Upper lobe of left lung (tissue), 6 donors: ENCODE measurements around the gene HTR2B. TPM values are rescaled to one million over a fixed set of nuclear protein-coding genes. Genes with fewer than 3 reads are reported as not detected.

ENCODE experiments used
- ATAC-seq, 2 donors: fragments of 200-7000 bp; cut with Tn5 transposase; one replicate each; pipeline ENCODE4 v1.9.1; 2022; ENCODE audit warnings: mild to moderate bottlenecking in 2 of 2, moderate library complexity in 2 of 2; ENCODE audit not compliant: low FRiP score in 2 of 2
- DNase-seq, 2 donors: peaks; one replicate each; pipeline ENCODE4 v3.0.0-alpha.2; 2019 to 2020
- H3K27ac ChIP-seq, 4 donors: fragments of 200-600 bp; sonication (generic); one replicate each; pipeline ENCODE4 v1.5.1; 2016 to 2019
- H3K27me3 ChIP-seq, 4 donors: fragments of 200-600 bp; sonication (generic); one replicate each; pipeline ENCODE4 v1.5.1; 2017 to 2019
- H3K36me3 ChIP-seq, 4 donors: fragments of 200-600 bp; sonication (generic); one replicate each; pipeline ENCODE4 v1.5.1; 2016 to 2019
- H3K4me1 ChIP-seq, 4 donors: fragments of 200-600 bp; sonication (generic); one replicate each; pipeline ENCODE4 v1.5.1; 2018 to 2019
- H3K4me3 ChIP-seq, 4 donors: fragments of 200-600 bp; sonication (generic); one replicate each; pipeline ENCODE4 v1.5.1; 2017 to 2019; ENCODE audit warnings: mild to moderate bottlenecking in 2 of 4, moderate library complexity in 1 of 4
- H3K9me3 ChIP-seq, 4 donors: fragments of 200-600 bp; sonication (generic); one replicate each; pipeline ENCODE4 v1.5.1; 2018 to 2019
- CTCF ChIP-seq, 6 experiments: fragments of 450-650 bp in 4 of 6; fragments of 200-600 bp in 2 of 6; sonication (generic) in 2 of 6; IDR thresholded peaks; one replicate each; pipeline ENCODE4 v1.5.1; 2016 to 2019; ENCODE audit warnings: antibody characterized with exemption in 6 of 6
- EP300 ChIP-seq, 4 donors: sonication (generic); formaldehyde crosslinking; IDR thresholded peaks; one replicate each; pipeline ENCODE4 v1.5.1; 2017; ENCODE audit warnings: antibody characterized with exemption in 4 of 4, control low read depth in 2 of 4
- POLR2A ChIP-seq, 4 donors: fragments of 450-650 bp; IDR thresholded peaks; one replicate each; pipeline ENCODE4 v1.5.1; 2016 to 2017; ENCODE audit warnings: antibody characterized with exemption in 4 of 4, mild to moderate bottlenecking in 2 of 4
- POLR2AphosphoS5 ChIP-seq, 2 donors: sonication (generic); formaldehyde crosslinking; IDR thresholded peaks; one replicate each; pipeline ENCODE4 v1.5.1; 2017; ENCODE audit warnings: antibody characterized with exemption in 2 of 2
- WGBS, 2 donors: methylation state at CpG; one replicate each; pipeline ENCODE4 v1.1.5; 2017 to 2018; 5-methylcytosine and 5-hydroxymethylcytosine counted together
- total RNA-seq, 6 donors: library from RNA; depleted of rRNA in 4 of 6; stranded (reverse); fragments of >200 nt in 4 of 6; gene quantifications; one replicate each; pipeline versions ENCODE4 v1.1.0 to v1.2.1, GENCODE V29; 2016 to 2021
- donor health status: DM: no; HTN: no; CAD: no; lungs with moderate emphysema.
- donor health status: DM: no; HTN: yes; CAD: no; lungs with severe emphysema.

HTR2B gene
- total RNA-seq, 6 donors from 2014 or later, result 0.15 to 1.0 (median 0.37) TPM; not detected in 1

GRCh38 chr2:231115651-231116050 is 9.2 kb downstream of the HTR2B start:
- DNase-seq, result no peak
- WGBS, 2 donors, result 90 to 93% methylated on average over 2 of the region's 2 CpGs
- Histone ChIP-seq H3K36me3 (no peaks in the 10 kb centered on the region), H3K27ac (no peak overlapping the region), H3K4me3 (no peak overlapping the region), H3K9me3 (no peaks in the 10 kb centered on the region), H3K4me1 (peaks cover 0 to 13% (median 0%) of the 10 kb centered on the region in 4 donors), H3K27me3 (no peaks in the 10 kb centered on the region)
- no peak for ATAC-seq
- TF ChIP-seq POLR2AphosphoS5 (IDR thresholded peaks at IDR 0.05) (no peak), CTCF (IDR thresholded peaks at IDR 0.05) (no peak), POLR2A (IDR thresholded peaks at IDR 0.05) (no peak), EP300 (IDR thresholded peaks at IDR 0.05) (no peak)

- Histone ChIP-seq H3K4me1 (peaks cover 0 to 13% (median 0%) of the 10 kb centered on the region in 4 donors), H3K4me3 (no peak overlapping the region), H3K9me3 (no peaks in the 10 kb centered on the region), H3K36me3 (peaks cover 0 to 20% (median 7%) of the 10 kb centered on the region in 4 donors), H3K27ac (no peak overlapping the region), H3K27me3 (no peaks in the 10 kb centered on the region)
- TF ChIP-seq POLR2A (IDR thresholded peaks at IDR 0.05), result no peak
- no peak for TF ChIP-seq EP300 (IDR thresholded peaks at IDR 0.05)
- TF ChIP-seq POLR2AphosphoS5 (IDR thresholded peaks at IDR 0.05), result no peak
- no peak for TF ChIP-seq CTCF (IDR thresholded peaks at IDR 0.05)
- DNase-seq (no peak), ATAC-seq (no peak)
- WGBS, 2 donors, result 96% methylated on average over 5 of the region's 5 CpGs
Observed at GRCh38 chr2:231113489-231113888, 11.4 kb downstream of the HTR2B start.

DNA sequence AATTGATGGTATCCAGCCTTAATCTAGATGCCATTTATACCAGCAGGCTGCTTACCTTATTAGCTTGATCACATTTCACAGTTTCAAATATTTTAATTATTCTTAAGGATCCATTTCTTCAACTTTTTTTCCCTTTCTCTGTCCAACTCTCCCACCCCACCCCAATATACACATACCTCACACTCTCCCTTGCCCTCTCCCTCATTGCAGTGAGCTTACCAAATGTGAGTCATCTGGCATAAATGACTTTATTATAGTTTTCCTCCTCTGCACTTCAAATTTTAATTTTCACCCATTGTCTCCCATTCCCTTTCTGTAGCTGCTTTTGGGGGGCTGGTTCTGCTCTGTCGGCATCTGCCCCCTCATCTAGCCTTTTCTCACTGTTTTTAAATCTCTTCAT is 12.9 kb downstream of the HTR2B start:
- H3K27me3 ChIP-seq, result no peaks in the 10 kb centered on the region
- no peak for DNase-seq
- 94 to 98% methylated on average over 1 of the region's 1 CpG for WGBS, 2 donors

GRCh38 chr2:231110551-231110950 is 14.3 kb downstream of the HTR2B start:
- no peaks in the 10 kb centered on the region for H3K9me3 ChIP-seq
- 63 to 68% methylated on average over 1 of the region's 1 CpG for WGBS, 2 donors
- no peaks in the 10 kb centered on the region for H3K27me3 ChIP-seq
- TF ChIP-seq POLR2A (IDR thresholded peaks at IDR 0.05) (no peak), CTCF (IDR thresholded peaks at IDR 0.05) (peak in 2 of 6 experiments; percentile 23 to 28)
- no peak for DNase-seq
- no peak overlapping the region for H3K27ac ChIP-seq
- peaks cover 0 to 27% (median 7%) of the 10 kb centered on the region in 4 donors for H3K36me3 ChIP-seq
- ATAC-seq, result no peak
- no peak overlapping the region for H3K4me3 ChIP-seq
- H3K4me1 ChIP-seq, result peaks cover 0 to 13% (median 0%) of the 10 kb centered on the region in 4 donors

More for the DNA sequence above, 12.9 kb downstream of the HTR2B start:
- Histone ChIP-seq H3K27ac (no peak overlapping the region), H3K9me3 (no peaks in the 10 kb centered on the region), H3K4me3 (no peak overlapping the region), H3K36me3 (peaks cover 0 to 27% (median 7%) of the 10 kb centered on the region in 4 donors), H3K4me1 (peaks cover 0 to 13% (median 0%) of the 10 kb centered on the region in 4 donors)
- ATAC-seq, result no peak
- no peak for TF ChIP-seq POLR2A (IDR thresholded peaks at IDR 0.05)
- TF ChIP-seq POLR2AphosphoS5 (IDR thresholded peaks at IDR 0.05), result no peak
- TF ChIP-seq CTCF (IDR thresholded peaks at IDR 0.05), result no peak
- no peak for TF ChIP-seq EP300 (IDR thresholded peaks at IDR 0.05)

- H3K27me3 ChIP-seq, result no peaks in the 10 kb centered on the region
- DNase-seq, result peak in 1 of 2 donors; percentile 25
- no peak overlapping the region for H3K4me3 ChIP-seq
- TF ChIP-seq EP300 (IDR thresholded peaks at IDR 0.05), result no peak
- no peak for TF ChIP-seq POLR2AphosphoS5 (IDR thresholded peaks at IDR 0.05)
- peak in 5 of 6 experiments; percentile 69 to 77 (median 74) for TF ChIP-seq CTCF (IDR thresholded peaks at IDR 0.05)
- peaks cover 0 to 45% (median 12%) of the 10 kb centered on the region in 4 donors for H3K36me3 ChIP-seq
- H3K4me1 ChIP-seq, result no peaks in the 10 kb centered on the region
- 9 to 17% methylated on average over 3 of the region's 3 CpGs for WGBS, 2 donors
- peaks cover 8 to 16% (median 11%) of the 10 kb centered on the region in 4 donors for H3K9me3 ChIP-seq
- ATAC-seq, result peak in 1 of 2 donors; percentile 89
- H3K27ac ChIP-seq, result no peak overlapping the region
Observed at GRCh38 chr2:231104115-231104713, 20.6 kb downstream of the HTR2B start.
